ENCODE results near the gene KLHL25.

DNA sequence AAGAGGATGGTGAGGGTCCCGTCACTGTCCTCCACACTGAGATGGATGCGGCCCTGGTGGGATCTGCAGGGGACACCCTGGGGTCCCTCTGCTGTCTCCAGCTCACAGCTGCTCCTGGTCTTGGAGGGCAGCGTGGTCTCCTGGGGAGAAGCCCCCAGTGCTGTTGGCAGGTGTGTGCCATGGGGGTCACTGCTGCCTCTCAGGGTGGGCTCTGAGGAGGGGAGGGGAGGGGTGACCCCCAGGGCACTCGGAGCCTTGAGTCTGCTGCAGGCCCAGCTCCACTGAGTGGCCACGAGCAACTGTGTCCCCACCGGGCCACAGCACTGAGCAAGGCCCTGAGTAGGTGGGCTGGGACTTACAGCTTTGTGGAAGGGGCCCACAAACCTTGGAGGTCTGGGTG lies 34.7 kb downstream of the KLHL25 start:
- TF ChIP-seq ZNF384 (IDR thresholded peaks at IDR 0.05) (no peak), SP1 (IDR thresholded peaks at IDR 0.05) (no peak), TARDBP (IDR thresholded peaks at IDR 0.05) (no peak), SUZ12 (IDR thresholded peaks at IDR 0.05) (no peak), LEF1 (IDR thresholded peaks at IDR 0.05; ENCODE audit: borderline replicate concordance) (no peak)

Measured in HEK293T (cell line).